ENCODE results near the gene TAMM41.

DNA sequence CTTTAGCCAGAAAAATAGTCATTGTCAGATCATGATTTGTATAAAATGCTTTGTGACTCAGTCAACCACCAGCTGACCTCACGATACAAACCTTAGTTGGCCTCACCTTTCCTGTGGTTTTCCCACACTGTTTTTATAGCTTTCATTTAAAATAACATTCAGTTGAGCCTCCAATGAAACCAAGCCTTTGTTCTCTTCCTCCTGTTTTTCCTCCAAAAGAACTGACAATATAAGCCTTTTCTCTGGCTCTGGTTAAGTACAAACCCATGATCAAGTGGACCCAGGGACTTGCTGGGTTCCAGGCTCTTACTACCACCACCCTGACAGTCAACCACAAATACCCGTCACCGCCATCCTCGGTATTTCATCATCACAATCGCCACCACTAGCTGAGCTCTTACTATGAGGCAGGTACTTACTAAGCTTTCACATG is 81.7 kb downstream of the TAMM41 start:
- TF ChIP-seq, protein P1, sequence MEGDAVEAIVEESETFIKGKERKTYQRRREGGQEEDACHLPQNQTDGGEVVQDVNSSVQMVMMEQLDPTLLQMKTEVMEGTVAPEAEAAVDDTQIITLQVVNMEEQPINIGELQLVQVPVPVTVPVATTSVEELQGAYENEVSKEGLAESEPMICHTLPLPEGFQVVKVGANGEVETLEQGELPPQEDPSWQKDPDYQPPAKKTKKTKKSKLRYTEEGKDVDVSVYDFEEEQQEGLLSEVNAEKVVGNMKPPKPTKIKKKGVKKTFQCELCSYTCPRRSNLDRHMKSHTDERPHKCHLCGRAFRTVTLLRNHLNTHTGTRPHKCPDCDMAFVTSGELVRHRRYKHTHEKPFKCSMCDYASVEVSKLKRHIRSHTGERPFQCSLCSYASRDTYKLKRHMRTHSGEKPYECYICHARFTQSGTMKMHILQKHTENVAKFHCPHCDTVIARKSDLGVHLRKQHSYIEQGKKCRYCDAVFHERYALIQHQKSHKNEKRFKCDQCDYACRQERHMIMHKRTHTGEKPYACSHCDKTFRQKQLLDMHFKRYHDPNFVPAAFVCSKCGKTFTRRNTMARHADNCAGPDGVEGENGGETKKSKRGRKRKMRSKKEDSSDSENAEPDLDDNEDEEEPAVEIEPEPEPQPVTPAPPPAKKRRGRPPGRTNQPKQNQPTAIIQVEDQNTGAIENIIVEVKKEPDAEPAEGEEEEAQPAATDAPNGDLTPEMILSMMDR (IDR thresholded peaks at IDR 0.05; ENCODE audit: low read depth, low read length, missing input control): no peak
- no peak for TF ChIP-seq TAF1 (conservative IDR thresholded peaks at IDR 0.05)
- TF ChIP-seq, protein P2, sequence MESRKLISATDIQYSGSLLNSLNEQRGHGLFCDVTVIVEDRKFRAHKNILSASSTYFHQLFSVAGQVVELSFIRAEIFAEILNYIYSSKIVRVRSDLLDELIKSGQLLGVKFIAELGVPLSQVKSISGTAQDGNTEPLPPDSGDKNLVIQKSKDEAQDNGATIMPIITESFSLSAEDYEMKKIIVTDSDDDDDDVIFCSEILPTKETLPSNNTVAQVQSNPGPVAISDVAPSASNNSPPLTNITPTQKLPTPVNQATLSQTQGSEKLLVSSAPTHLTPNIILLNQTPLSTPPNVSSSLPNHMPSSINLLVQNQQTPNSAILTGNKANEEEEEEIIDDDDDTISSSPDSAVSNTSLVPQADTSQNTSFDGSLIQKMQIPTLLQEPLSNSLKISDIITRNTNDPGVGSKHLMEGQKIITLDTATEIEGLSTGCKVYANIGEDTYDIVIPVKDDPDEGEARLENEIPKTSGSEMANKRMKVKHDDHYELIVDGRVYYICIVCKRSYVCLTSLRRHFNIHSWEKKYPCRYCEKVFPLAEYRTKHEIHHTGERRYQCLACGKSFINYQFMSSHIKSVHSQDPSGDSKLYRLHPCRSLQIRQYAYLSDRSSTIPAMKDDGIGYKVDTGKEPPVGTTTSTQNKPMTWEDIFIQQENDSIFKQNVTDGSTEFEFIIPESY (IDR thresholded peaks at IDR 0.05): no peak
- TF ChIP-seq, protein P3, sequence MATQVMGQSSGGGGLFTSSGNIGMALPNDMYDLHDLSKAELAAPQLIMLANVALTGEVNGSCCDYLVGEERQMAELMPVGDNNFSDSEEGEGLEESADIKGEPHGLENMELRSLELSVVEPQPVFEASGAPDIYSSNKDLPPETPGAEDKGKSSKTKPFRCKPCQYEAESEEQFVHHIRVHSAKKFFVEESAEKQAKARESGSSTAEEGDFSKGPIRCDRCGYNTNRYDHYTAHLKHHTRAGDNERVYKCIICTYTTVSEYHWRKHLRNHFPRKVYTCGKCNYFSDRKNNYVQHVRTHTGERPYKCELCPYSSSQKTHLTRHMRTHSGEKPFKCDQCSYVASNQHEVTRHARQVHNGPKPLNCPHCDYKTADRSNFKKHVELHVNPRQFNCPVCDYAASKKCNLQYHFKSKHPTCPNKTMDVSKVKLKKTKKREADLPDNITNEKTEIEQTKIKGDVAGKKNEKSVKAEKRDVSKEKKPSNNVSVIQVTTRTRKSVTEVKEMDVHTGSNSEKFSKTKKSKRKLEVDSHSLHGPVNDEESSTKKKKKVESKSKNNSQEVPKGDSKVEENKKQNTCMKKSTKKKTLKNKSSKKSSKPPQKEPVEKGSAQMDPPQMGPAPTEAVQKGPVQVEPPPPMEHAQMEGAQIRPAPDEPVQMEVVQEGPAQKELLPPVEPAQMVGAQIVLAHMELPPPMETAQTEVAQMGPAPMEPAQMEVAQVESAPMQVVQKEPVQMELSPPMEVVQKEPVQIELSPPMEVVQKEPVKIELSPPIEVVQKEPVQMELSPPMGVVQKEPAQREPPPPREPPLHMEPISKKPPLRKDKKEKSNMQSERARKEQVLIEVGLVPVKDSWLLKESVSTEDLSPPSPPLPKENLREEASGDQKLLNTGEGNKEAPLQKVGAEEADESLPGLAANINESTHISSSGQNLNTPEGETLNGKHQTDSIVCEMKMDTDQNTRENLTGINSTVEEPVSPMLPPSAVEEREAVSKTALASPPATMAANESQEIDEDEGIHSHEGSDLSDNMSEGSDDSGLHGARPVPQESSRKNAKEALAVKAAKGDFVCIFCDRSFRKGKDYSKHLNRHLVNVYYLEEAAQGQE (IDR thresholded peaks at IDR 0.05): no peak
- TF ChIP-seq HNF4G (IDR thresholded peaks at IDR 0.05): no peak
- no peak for TF ChIP-seq YY1 (IDR thresholded peaks at IDR 0.05)
- TF ChIP-seq, protein P4, sequence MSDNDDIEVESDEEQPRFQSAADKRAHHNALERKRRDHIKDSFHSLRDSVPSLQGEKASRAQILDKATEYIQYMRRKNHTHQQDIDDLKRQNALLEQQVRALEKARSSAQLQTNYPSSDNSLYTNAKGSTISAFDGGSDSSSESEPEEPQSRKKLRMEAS (IDR thresholded peaks at IDR 0.05): no peak
- no peak for TF ChIP-seq RXRA (IDR thresholded peaks at IDR 0.05)
- TF ChIP-seq GABPA (IDR thresholded peaks at IDR 0.05 in 1 of 2, conservative IDR thresholded peaks at IDR 0.05 in 1 of 2): no peak
- no peak for TF ChIP-seq JUND (IDR thresholded peaks at IDR 0.05)
- no peak for TF ChIP-seq HNF4A (conservative IDR thresholded peaks at IDR 0.05)
- TF ChIP-seq EGR1 (IDR thresholded peaks at IDR 0.05; ENCODE audit: low read depth in 2 of 2): no peak
- TF ChIP-seq FOXA1 (IDR thresholded peaks at IDR 0.05): no peak
